K562 (cell line): Measurements from ENCODE around the gene EZH2. TPM values are rescaled to one million over a fixed set of nuclear protein-coding genes. Genes with fewer than 3 reads are reported as not detected.

Experiments used
- ARID2 ChIP-seq: fragments of 450-650 bp; IDR thresholded peaks from 2 replicates; pipeline ENCODE4 v1.6.1; 2017; ENCODE audit warnings: antibody characterized with exemption, mild to moderate bottlenecking
- BACH1 ChIP-seq: fragments of 200-800 bp; sonication (Bioruptor generic); IDR thresholded peaks from 2 replicates; pipeline ENCODE4 v1.6.1; 2016; ENCODE audit warnings: missing genetic modification characterization, missing compliant biosample characterization
- COPS2 ChIP-seq: fragments of 450-650 bp; conservative IDR thresholded peaks from 2 replicates; pipeline ENCODE4 v1.6.1; 2016; ENCODE audit warnings: mild to moderate bottlenecking, moderate library complexity
- FOXJ2 ChIP-seq: fragments of 200-800 bp; sonication (Bioruptor generic); IDR thresholded peaks from 2 replicates; pipeline ENCODE4 v1.6.1; 2016; ENCODE audit warnings: missing genetic modification characterization, missing compliant biosample characterization
- ILF3 ChIP-seq: fragments of 450-650 bp; IDR thresholded peaks from 2 replicates; pipeline ENCODE4 v1.6.1; 2018; ENCODE audit warnings: antibody characterized with exemption, mild to moderate bottlenecking, moderate library complexity, borderline replicate concordance
- KLF13 ChIP-seq: fragments of 450-650 bp; IDR thresholded peaks from 2 replicates; pipeline ENCODE4 v1.6.1; 2016; ENCODE audit warnings: missing genetic modification characterization, low read depth, mild to moderate bottlenecking, missing compliant biosample characterization, moderate library complexity, borderline replicate concordance
- MAZ ChIP-seq, 2 experiments: fragments of 450-650 bp in 1 of 2; sonication (generic) in 1 of 2; formaldehyde crosslinking; IDR thresholded peaks in 1 of 2; conservative IDR thresholded peaks in 1 of 2; 2 replicates each; pipeline versions ENCODE4 v1.4.0 to v1.5.0; 2020; ENCODE audit warnings: mild to moderate bottlenecking in 1 of 2, missing genetic modification reagents in 1 of 2
- MYC ChIP-seq, 2 experiments: fragments of 250-450 bp in 1 of 2; sonication (Bioruptor Pico) in 1 of 2; IDR thresholded peaks; 2 replicates each; pipeline versions ENCODE4 v1.5.1 to v1.6.1; 2012 to 2021; ENCODE audit warnings: low read depth in 2 of 2, borderline replicate concordance in 1 of 2, improper control_type of control experiment in 1 of 2, low read length in 1 of 2, mild to moderate bottlenecking in 1 of 2, moderate library complexity in 1 of 2
- NFXL1 ChIP-seq: fragments of 450-650 bp; formaldehyde crosslinking; IDR thresholded peaks from 2 replicates; pipeline ENCODE4 v1.4.0; 2021; ENCODE audit warnings: mild to moderate bottlenecking
- NR1H2 ChIP-seq: sonication (generic); formaldehyde crosslinking; IDR thresholded peaks from 2 replicates; pipeline ENCODE4 v1.4.0; 2020; ENCODE audit warnings: mild to moderate bottlenecking, missing genetic modification reagents
- NUFIP1 ChIP-seq: fragments of 450-650 bp; IDR thresholded peaks from 2 replicates; pipeline ENCODE4 v1.6.1; 2018; ENCODE audit not compliant: partially characterized antibody
- POLR2H ChIP-seq: IDR thresholded peaks from 2 replicates; pipeline ENCODE4 v1.6.1; 2016; ENCODE audit warnings: missing genetic modification characterization, low read depth, mild to moderate bottlenecking, control low read depth, missing compliant biosample characterization, moderate library complexity
- POLR3G ChIP-seq: IDR thresholded peaks from 2 replicates; pipeline ENCODE4 v1.6.1; 2011; ENCODE audit not compliant: insufficient read length, insufficient replicate concordance; ENCODE audit errors: extremely low read depth
- SMAD3 ChIP-seq: fragments of 450-650 bp; formaldehyde crosslinking; conservative IDR thresholded peaks from 2 replicates; pipeline ENCODE4 v1.4.0; 2020; ENCODE audit warnings: mild to moderate bottlenecking
- TARDBP ChIP-seq: fragments of 450-650 bp; IDR thresholded peaks from 2 replicates; pipeline ENCODE4 v1.6.1; 2016
- ZNF217 ChIP-seq: sonication (generic); formaldehyde crosslinking; IDR thresholded peaks from 2 replicates; pipeline ENCODE4 v1.8.0; 2022; ENCODE audit warnings: mild to moderate bottlenecking, missing genetic modification reagents
- ZNF764 ChIP-seq: fragments of 250-450 bp; sonication (Bioruptor Pico); IDR thresholded peaks from 2 replicates; pipeline ENCODE4 v1.4.0; 2020; ENCODE audit warnings: low read depth, mild to moderate bottlenecking, moderate library complexity
- polyA plus RNA-seq, 8 experiments: library from polyadenylated mRNA; depleted of rRNA in 4 of 8; stranded (reverse) in 5 of 8; unstranded in 3 of 8; fragments of >200 nt; fragmentation: Nextera tagmentation in 2 of 8; fragmentation: Illumina TruSeq in 1 of 8; extraction: Ambion mirVana in 2 of 8; extraction: Trizol in 1 of 8; gene quantifications; 2 replicates each; pipeline versions ENCODE4 v1.2.1 to v1.2.3, GENCODE V29; 2011 to 2014; ENCODE audit warnings: inconsistent platforms in 1 of 8, missing spikeins in 1 of 8
- total RNA-seq, 7 experiments: library from RNA; depleted of rRNA in 6 of 7; stranded (reverse); fragments of >200 nt in 6 of 7; fragmentation: Illumina TruSeq in 2 of 7; extraction: Trizol in 2 of 7; gene quantifications; 2 replicates each; pipeline versions ENCODE4 v1.2.1 to v1.2.3, GENCODE V29; 2011 to 2021; ENCODE audit warnings: low replicate concordance in 1 of 7
- TF ChIP-seq, protein P1 (sequence below): IDR thresholded peaks from 2 replicates; pipeline ENCODE4 v1.6.1; 2011; ENCODE audit not compliant: insufficient read length; ENCODE audit errors: extremely low read depth
- TF ChIP-seq, protein P2 (sequence below): fragments of 250-450 bp; sonication (Bioruptor Pico); IDR thresholded peaks from 2 replicates; pipeline ENCODE4 v1.8.0; 2022; ENCODE audit warnings: inconsistent platforms, mild to moderate bottlenecking, moderate library complexity, borderline replicate concordance
- TF ChIP-seq, protein P3 (sequence below): IDR thresholded peaks from 2 replicates; pipeline ENCODE4 v1.6.1; 2012; ENCODE audit warnings: low read depth, low read length, improper control_type of control experiment, borderline replicate concordance
- TF ChIP-seq, protein P4 (sequence below): IDR thresholded peaks from 2 replicates; pipeline ENCODE4 v1.6.1; 2011; ENCODE audit warnings: borderline replicate concordance, low read depth, mild to moderate bottlenecking, moderate library complexity, low read length; ENCODE audit not compliant: insufficient read depth, poor library complexity, severe bottlenecking

EZH2 gene
- total and polyA plus RNA-seq, 9 of the 15 experiments (the other 6 are each of a cell fraction or from before 2014, with no cell fraction given): 48.7 to 175 (median 98.6) TPM

DNA sequence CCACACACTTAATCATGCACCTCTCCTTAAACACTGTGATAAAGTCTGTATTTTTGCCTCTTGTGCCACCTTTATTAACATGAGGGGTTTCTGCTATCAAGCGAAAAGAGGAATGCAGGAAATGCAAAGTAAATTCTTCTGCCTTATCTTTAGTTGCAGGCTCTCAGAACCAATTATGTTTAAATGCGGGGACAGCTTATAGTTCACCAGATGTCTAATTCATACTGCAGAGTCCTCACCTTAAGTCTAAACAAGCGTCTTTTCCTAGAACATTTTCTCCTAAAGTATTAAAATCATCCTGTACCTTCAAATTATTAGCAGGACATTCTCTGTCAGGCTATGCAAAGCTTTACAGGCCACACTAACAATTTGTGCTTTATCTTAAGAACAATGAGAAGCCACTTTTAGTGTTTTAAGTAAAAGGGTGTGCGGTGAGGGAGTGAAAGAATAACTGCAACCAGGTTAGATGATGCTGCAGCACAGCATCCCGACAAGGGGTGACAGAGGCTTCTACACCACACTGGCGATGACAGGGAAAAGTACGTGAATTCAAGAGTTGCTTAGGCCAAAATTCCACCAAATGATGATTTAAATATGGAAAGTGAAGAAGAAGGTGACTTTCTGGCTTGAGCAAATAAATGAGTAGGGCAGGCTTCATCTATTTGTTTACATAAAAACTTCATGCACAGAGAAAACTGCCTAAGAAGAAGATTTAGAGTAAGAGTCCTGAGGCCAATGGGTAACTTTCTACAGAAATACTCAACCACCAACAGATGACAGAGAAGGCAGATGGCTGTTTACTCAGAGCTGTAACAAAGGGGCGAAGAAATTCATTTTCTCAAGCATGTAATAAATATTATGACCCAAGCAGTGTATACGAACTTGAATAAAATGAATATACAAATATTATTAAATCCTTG lies 36.0 kb downstream of the EZH2 start (continued):
- TF ChIP-seq, protein P1, sequence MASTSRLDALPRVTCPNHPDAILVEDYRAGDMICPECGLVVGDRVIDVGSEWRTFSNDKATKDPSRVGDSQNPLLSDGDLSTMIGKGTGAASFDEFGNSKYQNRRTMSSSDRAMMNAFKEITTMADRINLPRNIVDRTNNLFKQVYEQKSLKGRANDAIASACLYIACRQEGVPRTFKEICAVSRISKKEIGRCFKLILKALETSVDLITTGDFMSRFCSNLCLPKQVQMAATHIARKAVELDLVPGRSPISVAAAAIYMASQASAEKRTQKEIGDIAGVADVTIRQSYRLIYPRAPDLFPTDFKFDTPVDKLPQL: no peak
- TF ChIP-seq FOXJ2 (tag): no peak
- TF ChIP-seq ZNF764: no peak
- TF ChIP-seq COPS2: no peak
- no peak; the same call in 1 of the 2 replicates for TF ChIP-seq POLR2H (tag)
- no peak for TF ChIP-seq BACH1 (tag)
- TF ChIP-seq, protein P2, sequence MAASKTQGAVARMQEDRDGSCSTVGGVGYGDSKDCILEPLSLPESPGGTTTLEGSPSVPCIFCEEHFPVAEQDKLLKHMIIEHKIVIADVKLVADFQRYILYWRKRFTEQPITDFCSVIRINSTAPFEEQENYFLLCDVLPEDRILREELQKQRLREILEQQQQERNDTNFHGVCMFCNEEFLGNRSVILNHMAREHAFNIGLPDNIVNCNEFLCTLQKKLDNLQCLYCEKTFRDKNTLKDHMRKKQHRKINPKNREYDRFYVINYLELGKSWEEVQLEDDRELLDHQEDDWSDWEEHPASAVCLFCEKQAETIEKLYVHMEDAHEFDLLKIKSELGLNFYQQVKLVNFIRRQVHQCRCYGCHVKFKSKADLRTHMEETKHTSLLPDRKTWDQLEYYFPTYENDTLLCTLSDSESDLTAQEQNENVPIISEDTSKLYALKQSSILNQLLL (CRISPR knock-in tag): no peak
- TF ChIP-seq, protein P3, sequence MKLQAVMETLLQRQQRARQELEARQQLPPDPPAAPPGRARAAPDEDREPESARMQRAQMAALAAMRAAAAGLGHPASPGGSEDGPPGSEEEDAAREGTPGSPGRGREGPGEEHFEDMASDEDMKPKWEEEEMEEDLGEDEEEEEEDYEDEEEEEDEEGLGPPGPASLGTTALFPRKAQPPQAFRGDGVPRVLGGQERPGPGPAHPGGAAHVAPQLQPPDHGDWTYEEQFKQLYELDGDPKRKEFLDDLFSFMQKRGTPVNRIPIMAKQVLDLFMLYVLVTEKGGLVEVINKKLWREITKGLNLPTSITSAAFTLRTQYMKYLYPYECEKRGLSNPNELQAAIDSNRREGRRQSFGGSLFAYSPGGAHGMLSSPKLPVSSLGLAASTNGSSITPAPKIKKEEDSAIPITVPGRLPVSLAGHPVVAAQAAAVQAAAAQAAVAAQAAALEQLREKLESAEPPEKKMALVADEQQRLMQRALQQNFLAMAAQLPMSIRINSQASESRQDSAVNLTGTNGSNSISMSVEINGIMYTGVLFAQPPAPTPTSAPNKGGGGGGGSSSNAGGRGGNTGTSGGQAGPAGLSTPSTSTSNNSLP: peak; percentile 97
- no peak for TF ChIP-seq ILF3
- no peak for TF ChIP-seq SMAD3 (CRISPR knock-in tag)
- no peak for TF ChIP-seq NFXL1
- TF ChIP-seq, protein P4, sequence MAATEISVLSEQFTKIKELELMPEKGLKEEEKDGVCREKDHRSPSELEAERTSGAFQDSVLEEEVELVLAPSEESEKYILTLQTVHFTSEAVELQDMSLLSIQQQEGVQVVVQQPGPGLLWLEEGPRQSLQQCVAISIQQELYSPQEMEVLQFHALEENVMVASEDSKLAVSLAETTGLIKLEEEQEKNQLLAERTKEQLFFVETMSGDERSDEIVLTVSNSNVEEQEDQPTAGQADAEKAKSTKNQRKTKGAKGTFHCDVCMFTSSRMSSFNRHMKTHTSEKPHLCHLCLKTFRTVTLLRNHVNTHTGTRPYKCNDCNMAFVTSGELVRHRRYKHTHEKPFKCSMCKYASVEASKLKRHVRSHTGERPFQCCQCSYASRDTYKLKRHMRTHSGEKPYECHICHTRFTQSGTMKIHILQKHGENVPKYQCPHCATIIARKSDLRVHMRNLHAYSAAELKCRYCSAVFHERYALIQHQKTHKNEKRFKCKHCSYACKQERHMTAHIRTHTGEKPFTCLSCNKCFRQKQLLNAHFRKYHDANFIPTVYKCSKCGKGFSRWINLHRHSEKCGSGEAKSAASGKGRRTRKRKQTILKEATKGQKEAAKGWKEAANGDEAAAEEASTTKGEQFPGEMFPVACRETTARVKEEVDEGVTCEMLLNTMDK: no peak
- TF ChIP-seq MYC (IDR thresholded peaks at IDR 0.05; ENCODE audit: low read depth, low read length): no peak
- no peak for TF ChIP-seq MYC (CRISPR knock-in tag; IDR thresholded peaks at IDR 0.05; ENCODE audit: borderline replicate concordance, low read depth)
- TF ChIP-seq NUFIP1: no peak
- TF ChIP-seq POLR3G: no peak
- TF ChIP-seq TARDBP: no peak
- no peak for TF ChIP-seq ARID2
- no peak for TF ChIP-seq MAZ (CRISPR knock-in tag; conservative IDR thresholded peaks at IDR 0.05 in 1 of 2, IDR thresholded peaks at IDR 0.05 in 1 of 2)
- TF ChIP-seq KLF13 (tag): no peak
- no peak for TF ChIP-seq NR1H2 (CRISPR knock-in tag)
- no peak for TF ChIP-seq ZNF217
